ENCODE measurements around the gene GNL2.

The GNL2 gene

DNA sequence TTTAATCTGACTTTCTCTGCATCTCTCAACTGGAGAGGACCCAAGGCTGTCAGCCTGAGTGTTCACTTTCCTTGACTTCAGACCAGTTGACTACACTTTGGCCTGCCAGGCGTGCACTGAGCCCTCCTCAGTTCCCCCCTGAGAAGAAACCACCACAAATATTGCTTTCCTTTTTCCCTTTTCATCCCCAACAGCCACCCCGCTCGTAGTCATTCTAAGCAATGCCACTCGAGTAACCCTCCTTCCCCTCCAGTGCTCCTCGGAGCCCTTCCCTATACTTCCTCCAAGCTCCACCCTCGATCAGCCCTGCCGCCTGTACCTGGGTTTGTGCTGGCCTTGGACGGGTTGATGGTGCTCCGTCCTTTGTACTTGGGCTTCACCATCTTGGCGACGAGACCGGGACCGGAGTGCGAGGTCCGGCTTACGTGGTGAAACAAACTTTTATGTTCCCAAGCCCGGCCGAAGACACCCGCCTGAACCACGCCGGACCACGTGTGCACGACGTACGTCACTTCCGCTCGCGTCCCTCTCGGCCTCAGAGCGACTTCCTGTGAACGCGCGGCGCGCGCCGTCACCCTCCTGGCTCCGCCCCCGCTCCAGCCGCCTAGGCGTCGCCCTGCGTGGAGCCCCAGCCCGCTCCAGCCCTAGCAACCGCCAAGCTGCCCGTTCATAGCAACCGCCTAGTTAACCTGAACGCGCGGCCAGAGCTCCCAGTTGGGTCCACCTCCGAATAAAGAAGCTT is at the start of gene GNL2:
GNL2 (minus strand) TSS at position 498 of the 742 bp plus-strand sequence; CDS start at position 383, 115 bp downstream.
- DNase-seq: peak; percentile 74

DNA sequence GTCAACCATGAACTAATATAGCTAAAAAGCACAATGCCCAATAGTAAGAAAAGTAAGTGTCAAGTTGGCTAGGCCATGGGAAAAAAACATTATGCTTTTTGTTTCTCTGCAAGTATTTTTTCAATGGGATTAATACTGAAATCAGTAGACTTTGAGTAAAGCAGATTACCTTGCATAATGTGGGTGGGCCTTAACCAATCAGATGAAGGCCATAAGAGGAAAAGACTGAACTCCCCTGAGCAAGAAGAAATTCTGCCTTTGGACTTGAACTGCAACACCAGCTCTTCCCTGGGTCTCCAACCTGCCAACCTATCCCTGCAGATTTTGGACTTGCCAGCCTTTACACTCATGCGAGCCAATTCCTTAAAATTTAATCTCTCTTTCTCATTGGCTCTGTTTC is 45.3 kb upstream of the GNL2 start:
- no peak for DNase-seq

DNA sequence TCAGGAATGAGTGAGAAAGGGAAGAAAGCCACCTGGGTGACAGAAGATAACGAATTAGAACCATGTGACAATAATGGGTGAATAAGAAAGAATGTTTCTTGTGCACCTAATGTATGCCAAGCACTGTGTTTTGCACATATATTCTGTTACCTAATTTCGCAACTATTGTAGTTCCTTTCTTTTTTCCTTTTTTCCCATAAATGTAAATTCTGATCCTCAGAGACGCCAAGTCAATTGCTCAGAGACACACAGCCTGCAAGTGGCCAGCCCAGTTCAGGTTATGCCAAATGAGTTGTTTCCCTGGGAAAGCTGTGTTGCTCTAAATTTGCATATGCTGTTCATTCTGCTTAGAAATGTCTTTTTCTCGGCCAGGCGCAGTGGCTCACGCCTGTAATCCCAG is 40.7 kb upstream of the GNL2 start:
- no peak for DNase-seq

DNA sequence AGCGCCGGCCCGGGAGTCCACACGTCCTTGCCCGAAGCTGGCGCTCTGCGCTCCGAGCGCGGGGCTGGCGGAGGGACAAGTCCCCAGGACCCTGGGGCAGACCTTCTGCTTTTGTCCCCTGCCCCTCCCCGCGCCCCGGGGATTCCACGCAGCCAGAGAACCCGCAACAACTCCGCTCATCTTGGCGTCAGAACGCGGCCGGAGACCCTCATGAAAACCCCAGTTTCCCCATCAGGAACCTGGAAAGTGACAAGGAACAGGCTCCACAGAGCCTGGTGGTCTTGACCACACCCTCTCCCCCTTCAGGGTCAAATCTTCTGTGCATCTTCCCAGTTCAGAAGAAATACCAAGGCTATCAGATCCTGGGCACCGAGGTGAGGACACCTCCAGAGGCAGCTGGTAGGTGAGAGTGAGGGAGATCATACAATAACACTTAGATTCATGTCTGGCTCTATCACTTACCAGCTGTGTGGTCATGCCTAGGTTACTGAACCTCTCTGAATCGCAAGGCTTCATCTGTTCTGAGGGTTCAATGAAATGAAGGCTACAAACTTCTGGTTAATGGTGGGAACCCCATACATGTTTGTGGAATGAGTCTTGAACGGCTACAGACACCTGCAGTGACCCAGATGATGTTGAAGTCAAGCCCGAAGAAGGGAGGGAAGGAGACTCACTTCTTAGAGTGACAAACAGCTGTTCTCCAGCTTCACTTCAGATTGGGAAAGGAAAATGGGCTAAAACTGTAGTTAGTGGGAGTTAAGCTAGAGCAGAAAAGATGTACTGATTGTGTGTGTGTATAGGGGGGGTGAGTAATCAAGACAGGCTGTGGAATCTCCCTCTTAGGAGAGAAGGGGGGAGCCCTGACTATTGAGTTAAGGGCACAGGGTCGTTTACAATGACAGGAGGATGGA is 39.5 kb upstream of the GNL2 start:
- DNase-seq: no peak

GRCh38 chr1:37634244-37634991 is 38.7 kb upstream of the GNL2 start, which contains the start of gene RSPO1:
Gene RSPO1, minus strand, starts transcription at chr1:37634892. Its CDS starts 5,231 bp downstream, at chr1:37629661.
- DNase-seq: no peak

GRCh38 chr1:37633938-37634243 is 38.2 kb upstream of the GNL2 start:
- DNase-seq: no peak

- DNase-seq: no peak
Observed at GRCh38 chr1:37633040-37633937, 37.6 kb upstream of the GNL2 start.

GRCh38 chr1:37631036-37631435 is 35.3 kb upstream of the GNL2 start:
- no peak for DNase-seq

DNA sequence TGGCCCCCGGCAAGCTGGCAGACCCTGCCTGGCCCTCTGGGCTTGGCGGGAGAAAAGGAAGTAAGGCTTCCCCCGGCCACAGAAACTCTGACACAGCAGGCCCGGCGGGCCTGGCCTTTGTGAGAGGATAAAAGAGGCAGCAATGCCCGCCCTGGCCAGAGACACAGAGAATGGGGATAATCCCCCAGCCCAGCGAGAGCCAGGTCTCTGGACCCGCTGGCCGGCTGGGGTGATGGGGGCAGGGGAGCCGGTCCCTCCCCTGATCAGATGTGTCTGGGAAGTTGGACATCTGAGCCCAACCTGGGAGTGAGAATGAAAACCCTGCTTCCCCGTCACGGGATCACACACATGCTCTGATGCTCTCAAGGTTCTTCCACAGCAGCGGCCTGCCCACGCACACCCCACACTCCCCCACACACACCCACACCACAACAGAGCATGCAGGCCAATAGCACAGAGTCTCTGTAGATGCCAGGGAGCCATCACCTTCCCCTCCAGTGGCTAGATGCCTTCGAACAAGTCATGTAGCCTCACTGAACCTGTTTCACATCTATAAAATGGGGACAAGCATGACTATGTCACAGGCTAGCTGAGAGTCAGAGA is 34.8 kb upstream of the GNL2 start:
- no peak for DNase-seq

GRCh38 chr1:37629726-37630425 is 34.1 kb upstream of the GNL2 start:
- DNase-seq: no peak

DNA sequence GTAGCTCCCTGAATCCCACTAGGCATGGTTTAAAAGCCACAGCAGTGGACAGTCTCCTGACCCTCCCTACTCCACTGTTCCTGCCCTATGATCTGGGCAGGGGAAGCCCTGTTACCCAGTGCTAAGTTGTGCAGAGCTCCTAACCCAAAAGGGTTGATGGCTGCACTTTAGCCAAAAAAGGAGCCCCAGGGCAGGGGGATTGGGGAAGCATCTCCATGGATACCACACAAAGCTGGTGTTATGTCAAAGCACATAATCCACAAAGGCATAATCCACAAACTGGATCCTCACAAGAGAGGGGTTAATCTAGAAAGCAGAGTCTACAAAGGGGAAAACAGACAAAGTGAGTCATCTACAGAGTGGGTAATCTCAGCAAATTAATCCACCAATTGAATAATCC is 33.3 kb upstream of the GNL2 start:
- DNase-seq: no peak

DNA sequence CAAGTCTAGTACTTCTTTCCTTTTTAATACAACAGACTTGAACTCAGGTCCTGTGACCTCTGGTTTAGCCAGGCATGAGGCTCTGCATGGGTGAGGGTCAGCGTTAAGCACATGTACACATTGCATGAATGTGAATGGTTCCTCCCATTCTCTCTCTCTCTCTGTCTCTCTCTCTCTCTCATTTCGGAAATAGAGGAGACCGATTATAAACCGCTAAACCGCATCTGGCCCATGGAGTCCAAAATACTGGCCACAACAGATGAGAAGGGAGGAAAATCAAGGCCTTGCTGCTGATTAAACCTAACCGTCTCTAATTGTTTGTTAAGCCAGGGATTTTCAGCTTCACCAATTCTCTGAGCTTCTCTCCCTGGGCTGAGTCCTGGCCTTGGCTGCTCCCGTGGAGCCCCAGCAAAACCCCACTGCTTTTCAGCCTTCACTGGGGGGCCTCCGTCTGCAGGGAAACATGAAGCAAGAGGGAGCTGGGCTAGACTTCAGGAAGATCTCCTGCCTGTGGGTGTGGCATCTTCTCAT is 32.4 kb upstream of the GNL2 start:
- DNase-seq: no peak

DNA sequence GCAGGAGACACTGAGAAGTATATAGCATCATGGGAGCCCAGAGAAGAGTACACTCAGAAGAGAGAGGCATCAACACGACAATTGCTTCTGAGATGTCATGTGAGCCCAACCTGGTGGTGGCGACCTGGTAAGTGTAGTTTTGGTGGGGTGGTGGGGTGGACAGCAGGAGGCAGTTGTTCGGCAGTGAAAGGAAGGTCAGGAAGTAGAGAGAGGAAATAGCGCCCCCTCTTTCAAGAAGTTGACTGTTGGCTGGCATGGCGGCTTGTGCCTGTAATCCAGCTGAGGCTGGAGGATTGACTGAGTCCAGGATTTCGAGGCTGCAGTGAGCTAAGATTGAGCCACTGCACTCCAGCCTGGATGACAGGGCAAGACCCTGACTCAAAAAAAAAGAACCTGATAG is 26.4 kb upstream of the GNL2 start:
- no peak for DNase-seq

DNA sequence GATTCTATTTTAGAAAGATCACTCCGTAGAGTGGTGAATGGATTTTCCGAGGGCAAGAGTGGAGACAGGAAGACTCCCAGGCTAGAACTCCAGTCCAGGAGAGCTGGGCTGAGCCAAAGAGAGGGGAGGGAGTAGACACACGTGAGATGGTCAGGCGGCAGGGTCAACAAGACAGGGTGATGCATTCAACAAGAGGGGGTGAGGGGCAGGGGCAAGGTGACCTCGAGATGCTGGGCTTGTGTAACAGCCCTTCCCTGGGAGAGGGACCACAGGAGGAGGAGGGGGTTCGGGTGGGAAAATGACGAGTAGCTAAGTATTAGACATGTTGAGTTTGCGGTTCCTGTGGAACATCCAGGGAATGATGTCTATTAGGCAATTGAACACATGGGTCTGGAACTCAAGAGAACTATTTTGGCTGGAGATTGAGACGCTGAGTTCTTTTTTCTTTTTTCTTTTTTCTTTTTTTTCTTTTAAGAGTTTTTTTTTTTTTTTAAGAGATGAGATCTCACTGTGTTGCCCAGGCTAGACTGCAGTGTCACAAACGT is 25.7 kb upstream of the GNL2 start:
- no peak for DNase-seq

- no peak for DNase-seq
Observed at GRCh38 chr1:37620707-37621106, 25.0 kb upstream of the GNL2 start.

DNA sequence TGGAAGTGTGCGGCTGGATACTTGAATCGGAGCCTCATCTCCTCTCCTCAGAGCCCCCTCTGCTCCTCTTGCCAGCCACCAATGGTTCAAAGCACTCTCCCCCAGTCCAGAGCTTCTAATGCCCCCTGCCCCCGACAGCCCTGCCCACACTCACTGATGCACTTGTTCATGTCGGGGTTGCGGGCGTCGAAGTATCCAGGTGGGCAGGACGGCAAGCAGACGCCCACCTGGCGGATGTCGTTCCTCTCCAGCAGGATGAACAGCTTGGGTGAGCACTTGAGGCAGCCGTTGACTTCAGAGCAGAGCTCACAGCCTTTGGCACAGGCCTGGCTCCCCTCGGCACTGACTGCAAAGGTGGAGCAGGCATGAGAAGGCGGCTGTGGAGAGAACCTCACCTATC is 20.6 kb upstream of the GNL2 start:
- DNase-seq: no peak

DNA sequence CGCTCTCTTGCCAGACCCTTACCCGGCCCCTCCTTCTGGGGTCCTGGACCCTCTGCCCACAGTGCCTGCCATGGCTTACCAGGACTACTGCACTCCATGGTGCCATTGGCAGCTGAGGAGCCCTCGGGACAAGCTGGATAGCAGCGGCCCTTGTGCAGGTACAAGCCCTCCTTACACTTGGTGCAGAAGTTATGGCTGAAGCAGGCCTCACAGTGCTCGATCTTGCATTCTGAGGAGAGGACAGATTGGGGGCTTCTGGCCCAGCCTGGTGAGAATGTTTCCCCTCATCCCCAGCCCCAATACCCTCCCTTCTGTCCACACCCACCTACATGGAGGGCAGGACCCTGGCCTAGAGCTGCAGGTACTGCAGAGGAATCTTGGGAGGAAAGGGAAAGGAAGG is 18.4 kb upstream of the GNL2 start:
- DNase-seq: no peak

DNA sequence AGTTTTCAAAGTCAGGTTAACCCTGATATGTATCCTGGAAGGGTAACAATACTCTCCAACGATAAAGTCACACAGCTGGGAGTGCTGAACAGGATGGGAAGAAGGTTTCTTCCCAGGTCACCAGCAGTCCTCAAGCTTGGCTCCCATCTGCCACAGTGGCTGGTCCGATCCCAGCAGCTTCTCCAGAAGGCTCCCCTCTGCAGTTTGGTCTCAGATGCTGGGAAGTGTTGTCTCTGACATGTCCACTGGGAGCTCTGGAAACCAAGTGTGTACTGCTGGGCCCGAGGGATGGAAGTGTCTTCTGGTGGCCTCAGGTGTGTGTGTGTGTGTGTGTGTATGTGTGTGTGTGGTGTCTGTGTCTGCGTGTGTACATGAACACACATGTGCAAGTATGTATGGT is 16.4 kb upstream of the GNL2 start:
- DNase-seq: no peak

DNA sequence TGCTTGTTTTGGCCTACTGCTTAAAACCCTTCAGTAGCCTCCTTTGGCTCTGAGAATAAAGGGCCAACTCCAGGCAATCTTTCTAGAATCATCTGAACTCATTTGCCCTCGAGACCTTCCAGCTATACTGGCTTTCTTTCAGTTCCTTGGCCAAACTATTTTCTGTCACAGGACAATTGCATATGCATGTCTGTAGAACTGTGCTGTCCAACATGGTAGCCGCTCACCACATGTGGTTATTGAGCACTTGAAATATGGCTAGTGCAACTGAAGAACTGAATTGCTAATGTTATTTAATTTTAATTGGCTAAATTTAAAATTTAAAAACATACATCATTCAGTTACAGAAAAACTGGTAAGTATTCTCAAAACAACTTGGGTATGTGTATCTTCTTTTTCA is 14.3 kb upstream of the GNL2 start:
- no peak for DNase-seq

GRCh38 chr1:37609002-37609401 is 13.3 kb upstream of the GNL2 start:
- no peak for DNase-seq
